Epithelial cell of proximal tubule (primary cell): ENCODE measurements around the gene P4HA2. TPM values are rescaled to one million over a fixed set of nuclear protein-coding genes. Genes with fewer than 3 reads are reported as not detected.

Source experiments
- DNase-seq: peaks from one replicate; pipeline ENCODE4 v3.0.0-alpha.2; 2011; ENCODE audit warnings: low read depth
- H3K4me3 ChIP-seq: 2 replicates; pipeline ENCODE4 v1.5.1; 2011; ENCODE audit warnings: low read depth, mild to moderate bottlenecking, low read length
- total RNA-seq: library from RNA; depleted of rRNA; stranded (reverse); fragments of >200 nt; gene quantifications from 2 replicates; pipeline ENCODE4 v1.2.3, GENCODE V29; 2015
- TF ChIP-seq, protein P1 (sequence below): conservative IDR thresholded peaks from 2 replicates; pipeline ENCODE4 v1.5.1; 2012; ENCODE audit warnings: low read depth, mild to moderate bottlenecking, low read length

The P4HA2 gene
- total RNA-seq, 1 donor from 2014 or later: 92.0 TPM

DNA sequence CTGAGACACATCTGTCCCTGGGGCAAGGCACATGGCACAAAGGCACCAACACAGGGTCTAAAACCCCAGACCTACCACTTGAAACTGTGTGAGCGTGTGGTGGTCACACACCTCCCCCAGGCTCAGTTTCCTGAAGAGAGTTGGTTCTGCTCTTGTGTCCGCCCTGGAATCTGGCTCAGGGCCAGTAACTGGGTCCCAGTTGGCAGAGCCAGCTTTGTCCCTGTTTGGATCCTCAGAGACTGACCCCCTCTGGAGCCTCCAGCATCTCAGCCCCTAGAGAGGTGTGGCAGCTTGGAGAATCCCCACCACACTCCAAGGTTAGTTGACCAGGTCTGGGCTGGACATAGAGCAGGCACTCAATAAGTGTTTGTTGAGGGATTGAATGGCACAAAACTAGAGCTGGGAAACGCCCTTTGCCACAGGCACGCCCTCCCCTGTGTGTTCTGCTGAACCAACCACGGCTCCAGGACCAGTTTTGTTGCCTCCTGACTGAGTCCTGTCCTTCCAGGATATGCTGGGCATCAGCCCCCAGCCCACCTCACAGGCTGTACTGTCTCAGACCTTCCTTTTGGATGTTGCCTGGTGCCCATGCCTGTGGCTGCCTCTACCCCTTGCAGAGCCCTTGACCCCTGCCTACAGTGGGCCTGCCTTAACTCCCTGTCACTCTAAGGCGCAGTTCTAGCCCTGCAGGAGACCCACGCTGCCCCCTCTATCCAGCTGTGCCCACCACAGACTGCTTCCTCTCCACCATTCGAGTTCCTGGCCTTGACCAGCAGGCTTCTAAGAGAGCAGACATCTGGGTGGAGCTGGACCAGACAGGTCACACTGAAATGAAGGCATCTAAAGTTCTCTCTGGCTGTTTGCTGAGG is 26.0 kb upstream of the P4HA2 start:
- DNase-seq: no peak
- TF ChIP-seq, protein P1, sequence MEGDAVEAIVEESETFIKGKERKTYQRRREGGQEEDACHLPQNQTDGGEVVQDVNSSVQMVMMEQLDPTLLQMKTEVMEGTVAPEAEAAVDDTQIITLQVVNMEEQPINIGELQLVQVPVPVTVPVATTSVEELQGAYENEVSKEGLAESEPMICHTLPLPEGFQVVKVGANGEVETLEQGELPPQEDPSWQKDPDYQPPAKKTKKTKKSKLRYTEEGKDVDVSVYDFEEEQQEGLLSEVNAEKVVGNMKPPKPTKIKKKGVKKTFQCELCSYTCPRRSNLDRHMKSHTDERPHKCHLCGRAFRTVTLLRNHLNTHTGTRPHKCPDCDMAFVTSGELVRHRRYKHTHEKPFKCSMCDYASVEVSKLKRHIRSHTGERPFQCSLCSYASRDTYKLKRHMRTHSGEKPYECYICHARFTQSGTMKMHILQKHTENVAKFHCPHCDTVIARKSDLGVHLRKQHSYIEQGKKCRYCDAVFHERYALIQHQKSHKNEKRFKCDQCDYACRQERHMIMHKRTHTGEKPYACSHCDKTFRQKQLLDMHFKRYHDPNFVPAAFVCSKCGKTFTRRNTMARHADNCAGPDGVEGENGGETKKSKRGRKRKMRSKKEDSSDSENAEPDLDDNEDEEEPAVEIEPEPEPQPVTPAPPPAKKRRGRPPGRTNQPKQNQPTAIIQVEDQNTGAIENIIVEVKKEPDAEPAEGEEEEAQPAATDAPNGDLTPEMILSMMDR: no peak
- H3K4me3 ChIP-seq: no peak overlapping the region

DNA sequence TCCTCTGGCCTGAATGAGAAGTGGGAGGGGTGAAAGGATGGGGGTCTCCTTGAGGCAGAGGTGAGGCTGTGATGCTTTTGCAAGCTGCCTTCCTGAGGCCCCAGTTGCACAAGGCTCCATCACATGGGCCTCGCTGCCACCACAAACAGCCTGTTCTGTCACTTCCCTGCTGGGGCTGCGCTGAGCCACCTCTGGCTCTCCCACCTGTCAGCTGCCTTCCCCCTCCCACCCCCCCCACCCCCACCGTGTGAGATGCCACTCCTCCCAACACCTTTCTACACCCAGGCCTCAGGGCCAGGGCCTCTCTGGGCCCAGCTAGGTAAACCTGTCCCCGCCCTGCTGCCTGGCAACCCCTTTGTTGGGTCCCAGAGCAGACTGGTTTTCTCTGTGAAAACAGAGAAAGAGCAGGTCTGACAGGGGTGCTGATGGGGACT is 25.4 kb upstream of the P4HA2 start:
- H3K4me3 ChIP-seq: no peak overlapping the region
- no peak for DNase-seq
- TF ChIP-seq, protein P1: no peak

DNA sequence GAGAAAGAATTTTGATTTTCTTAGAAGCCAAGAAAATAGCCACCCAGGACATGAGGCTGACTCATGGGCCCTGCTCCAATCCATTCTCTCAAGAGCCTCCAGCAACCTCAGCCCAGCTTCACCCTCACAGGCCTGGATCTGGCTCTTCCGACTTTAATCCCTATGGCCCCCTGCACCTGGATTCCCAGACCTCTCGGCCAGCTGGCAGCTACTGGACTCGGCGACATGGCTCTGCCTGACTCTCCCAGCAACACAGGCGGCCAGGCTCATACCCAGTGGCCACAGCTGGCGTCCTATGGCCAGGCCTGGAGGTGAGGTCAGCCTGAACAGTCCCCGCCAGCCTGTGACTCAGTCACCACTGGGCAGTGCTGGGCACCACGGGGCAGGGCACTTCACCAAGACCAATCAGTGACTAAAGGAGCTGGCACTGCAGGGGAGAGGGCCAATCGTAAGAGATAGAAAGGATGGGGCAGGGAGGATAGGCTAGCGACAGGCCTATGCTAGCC is 23.6 kb upstream of the P4HA2 start:
- TF ChIP-seq, protein P1: no peak
- no peak for DNase-seq
- no peak overlapping the region for H3K4me3 ChIP-seq

DNA sequence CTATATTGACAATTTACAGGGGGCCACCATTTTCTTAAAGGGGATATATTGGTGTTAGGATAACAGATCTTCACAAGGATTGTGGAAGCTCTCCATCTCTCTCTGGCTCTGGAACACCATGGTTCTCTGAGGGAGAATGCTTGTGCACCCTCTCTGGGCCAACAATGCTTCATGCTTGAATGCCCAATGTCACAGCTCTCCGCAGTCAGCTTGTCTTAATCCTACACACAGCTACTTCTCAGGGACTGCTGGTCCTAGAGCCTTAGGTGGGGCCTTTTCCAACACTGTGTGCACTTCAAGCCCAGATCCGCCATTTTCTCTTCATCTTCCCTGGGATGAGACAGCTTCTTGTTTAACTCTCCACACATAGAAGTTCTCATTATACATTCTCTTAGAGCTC is 22.9 kb upstream of the P4HA2 start:
- no peak for DNase-seq
- no peak overlapping the region for H3K4me3 ChIP-seq
- TF ChIP-seq, protein P1: no peak

DNA sequence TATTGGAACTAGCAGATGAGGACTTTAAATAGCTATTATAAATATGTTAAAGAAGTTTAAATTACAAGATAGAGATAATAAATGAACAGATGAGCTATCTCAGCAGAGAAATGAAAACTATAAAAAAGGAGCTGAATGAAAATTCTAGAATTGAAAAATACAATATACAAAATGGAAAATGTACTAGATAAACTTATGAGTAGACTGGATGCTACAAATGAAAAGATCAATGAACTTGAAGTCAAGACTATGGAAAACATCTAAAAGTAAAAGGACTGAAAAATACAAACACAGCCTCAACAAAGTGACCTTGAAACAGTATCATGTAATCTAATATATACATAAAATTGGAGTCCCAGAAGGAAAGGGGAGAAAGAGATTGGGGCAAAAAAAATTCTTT is 19.2 kb upstream of the P4HA2 start:
- TF ChIP-seq, protein P1: no peak
- no peak for DNase-seq
- no peak overlapping the region for H3K4me3 ChIP-seq

DNA sequence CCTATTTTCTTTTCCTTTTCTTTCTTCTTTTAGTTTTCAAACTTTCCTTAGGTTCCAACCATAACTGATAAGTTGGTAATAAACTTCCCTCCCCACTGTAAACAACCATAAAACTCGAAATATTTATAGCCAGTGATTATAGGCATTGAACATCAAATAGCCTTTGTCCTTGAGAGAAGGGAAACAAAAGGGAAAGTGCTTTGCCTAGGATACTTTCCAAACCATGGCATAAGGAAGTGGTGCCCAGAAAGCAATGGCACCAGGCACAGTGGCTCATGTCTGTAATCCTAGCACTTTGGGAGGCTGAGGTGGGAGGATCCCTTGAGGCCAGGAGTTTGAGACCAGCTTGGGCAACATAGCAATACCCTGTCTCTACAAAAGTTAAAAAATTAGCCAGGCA is 17.9 kb upstream of the P4HA2 start:
- no peak overlapping the region for H3K4me3 ChIP-seq
- no peak for DNase-seq
- TF ChIP-seq, protein P1: no peak
